SJCRH30 (cell line): ENCODE results near the gene TRPT1. TPM values are rescaled to one million over a fixed set of nuclear protein-coding genes. Genes with fewer than 3 reads are reported as not detected.
A peak's percentile ranks its signal among the peaks of the same experiment; 100 is the strongest.

Experiments used
- DNase-seq, 2 experiments: peaks; one replicate each; pipeline ENCODE4 v3.0.0-alpha.2; 2015 to 2020
- H3K27ac ChIP-seq: fragments of 250-450 bp; sonication (Bioruptor Pico); 2 replicates; pipeline ENCODE4 v1.5.1; 2020; ENCODE audit warnings: mild to moderate bottlenecking, moderate library complexity
- H3K27me3 ChIP-seq: fragments of 250-450 bp; sonication (Bioruptor Pico); 2 replicates; pipeline ENCODE4 v1.5.1; 2020; ENCODE audit warnings: mild to moderate bottlenecking, moderate library complexity
- H3K36me3 ChIP-seq: fragments of 250-450 bp; sonication (Bioruptor Pico); 2 replicates; pipeline ENCODE4 v1.5.1; 2020; ENCODE audit warnings: mild to moderate bottlenecking, moderate library complexity
- H3K4me1 ChIP-seq: fragments of 250-450 bp; sonication (Bioruptor Pico); 2 replicates; pipeline ENCODE4 v1.5.1; 2020; ENCODE audit warnings: mild to moderate bottlenecking, moderate library complexity
- H3K4me3 ChIP-seq: fragments of 250-450 bp; sonication (Bioruptor Pico); 2 replicates; pipeline ENCODE4 v1.5.1; 2020; ENCODE audit warnings: mild to moderate bottlenecking, moderate library complexity
- H3K9me3 ChIP-seq: fragments of 250-450 bp; sonication (Bioruptor Pico); replicated peaks from 2 replicates; pipeline ENCODE4 v1.5.1; 2020; ENCODE audit warnings: mild to moderate bottlenecking, moderate library complexity
- total RNA-seq: library from RNA; depleted of rRNA; stranded (reverse); fragments of >200 nt; shearing (Covaris generic); gene quantifications from 2 replicates; pipeline ENCODE4 v1.2.3, GENCODE V29; 2014

The TRPT1 gene
- total RNA-seq, 1 experiment from 2014 or later, result 24.9 TPM

DNA sequence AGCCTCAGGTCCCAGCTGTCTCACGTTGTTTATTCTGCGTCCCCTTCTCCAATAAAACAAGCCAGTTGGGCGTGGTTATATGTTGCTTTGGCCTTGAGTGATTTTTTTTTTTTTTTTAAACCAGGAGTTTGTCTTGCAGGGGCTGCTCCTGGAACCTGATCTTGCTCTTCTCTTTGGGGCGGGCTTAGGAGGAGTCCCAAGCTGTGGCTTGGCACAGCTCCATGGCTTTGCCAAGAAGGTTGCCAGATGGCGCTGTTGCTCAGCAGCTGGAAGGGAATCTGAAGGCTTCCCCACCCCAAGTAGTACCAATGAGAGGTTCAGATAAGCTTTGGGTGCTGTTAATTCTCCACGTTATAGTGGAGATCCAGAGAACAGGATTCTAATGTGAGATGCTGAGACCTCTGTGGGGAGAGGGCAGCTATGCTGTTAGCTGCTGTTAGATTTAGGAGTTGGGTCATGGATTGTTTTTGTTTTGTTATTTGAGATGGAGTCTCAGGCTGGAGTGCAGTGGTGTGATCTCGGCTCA lies 21.5 kb downstream of the TRPT1 start:
- DNase-seq, result peak; percentile 94 to 98
- 0 out of 2 replicates have a peak overlapping the region, but pooled peaks have one; percentile 17 for H3K27ac ChIP-seq

DNA sequence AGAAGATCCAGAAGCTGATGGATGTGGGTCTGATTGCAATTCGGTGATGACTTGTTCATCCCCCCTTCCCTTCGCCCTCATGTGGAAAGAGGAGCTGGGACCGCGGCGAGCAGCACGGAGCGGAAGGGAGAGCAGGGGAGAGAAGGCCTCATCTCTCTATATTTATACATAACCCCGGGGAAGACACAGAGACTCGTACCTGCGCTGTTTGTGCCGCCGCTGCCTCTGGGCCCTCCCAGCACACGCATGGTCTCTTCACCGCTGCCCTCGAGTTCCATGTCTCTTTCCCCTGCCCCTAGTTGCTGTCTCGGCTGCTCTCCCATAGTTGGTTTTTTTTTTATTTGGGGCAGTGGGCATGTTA lies 21.9 kb downstream of the TRPT1 start:
- DNase-seq, result no peak
- H3K9me3 ChIP-seq, result no peaks in the 10 kb centered on the region
- H3K36me3 ChIP-seq, result peaks cover 62% of the 10 kb centered on the region
- H3K27me3 ChIP-seq, result no peaks in the 10 kb centered on the region
- H3K27ac ChIP-seq, result no peak overlapping the region
- peaks cover 47% of the 10 kb centered on the region for H3K4me1 ChIP-seq
- H3K4me3 ChIP-seq, result no peak overlapping the region

More for the DNA sequence above, 21.5 kb downstream of the TRPT1 start:
- Histone ChIP-seq H3K4me1 (peaks cover 47% of the 10 kb centered on the region), H3K27me3 (no peaks in the 10 kb centered on the region), H3K36me3 (peaks cover 62% of the 10 kb centered on the region), H3K4me3 (no peak overlapping the region), H3K9me3 (no peaks in the 10 kb centered on the region)

GRCh38 chr11:64203421-64204079 lies 22.4 kb downstream of the TRPT1 start:
- peaks cover 66% of the 10 kb centered on the region for H3K36me3 ChIP-seq
- no peak overlapping the region for H3K27ac ChIP-seq

GRCh38 chr11:64202992-64203391 lies 23.0 kb downstream of the TRPT1 start:
- H3K27ac ChIP-seq, result no peak overlapping the region
- DNase-seq, result no peak
- H3K36me3 ChIP-seq, result peaks cover 72% of the 10 kb centered on the region
- H3K4me1 ChIP-seq, result peaks cover 40% of the 10 kb centered on the region
- H3K27me3 ChIP-seq, result no peaks in the 10 kb centered on the region
- H3K4me3 ChIP-seq, result no peak overlapping the region
- H3K9me3 ChIP-seq, result no peaks in the 10 kb centered on the region

More at GRCh38 chr11:64203421-64204079, 22.4 kb downstream of the TRPT1 start:
- no peak overlapping the region for H3K4me3 ChIP-seq
- no peaks in the 10 kb centered on the region for H3K9me3 ChIP-seq
- H3K4me1 ChIP-seq, result peaks cover 45% of the 10 kb centered on the region
- no peaks in the 10 kb centered on the region for H3K27me3 ChIP-seq
- DNase-seq, result no peak

DNA sequence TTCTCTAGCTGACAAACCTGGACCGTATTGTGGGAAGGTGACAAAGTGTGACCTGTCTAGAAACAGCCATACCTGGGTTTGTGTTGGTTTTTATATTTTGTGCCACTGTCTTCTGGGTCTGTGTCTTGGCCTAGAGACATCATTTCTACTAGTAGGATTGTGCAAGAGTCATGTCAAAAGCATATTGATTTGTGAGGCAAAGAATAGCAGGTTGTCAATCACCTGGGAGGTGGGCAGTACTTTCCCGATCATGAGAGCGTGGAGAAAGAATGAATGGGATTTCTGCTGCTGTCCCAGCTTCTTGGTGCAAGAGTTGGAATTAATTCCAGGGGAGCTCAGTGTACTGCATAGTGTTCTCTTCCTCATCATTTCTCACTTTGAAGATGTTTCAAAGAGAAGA lies 24.4 kb downstream of the TRPT1 start:
- peaks cover 27% of the 10 kb centered on the region for H3K4me1 ChIP-seq
- no peak overlapping the region for H3K27ac ChIP-seq
- H3K27me3 ChIP-seq, result no peaks in the 10 kb centered on the region
- no peak overlapping the region for H3K4me3 ChIP-seq
- DNase-seq, result no peak
- H3K36me3 ChIP-seq, result peaks cover 85% of the 10 kb centered on the region
- H3K9me3 ChIP-seq, result no peaks in the 10 kb centered on the region

DNA sequence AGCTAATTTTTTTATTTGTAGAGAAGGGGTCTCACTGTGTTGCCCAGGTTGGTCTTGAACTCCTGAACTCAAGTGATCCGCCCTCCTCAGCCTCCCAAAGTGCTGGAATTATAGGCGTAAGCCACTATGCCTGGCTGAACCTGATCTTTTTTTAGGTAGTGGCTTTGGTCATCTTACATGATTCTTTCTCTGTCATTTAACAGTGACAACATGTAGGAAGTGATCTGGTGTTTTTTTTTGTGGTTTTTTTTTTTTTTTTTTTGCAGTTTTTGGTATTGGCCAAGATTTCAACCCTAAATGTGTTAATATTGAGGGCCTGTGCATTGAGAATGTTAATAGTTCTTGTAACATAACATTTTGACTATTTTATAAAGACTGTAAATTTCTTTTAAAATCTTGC lies 27.5 kb downstream of the TRPT1 start:
- no peaks in the 10 kb centered on the region for H3K9me3 ChIP-seq
- H3K4me1 ChIP-seq, result no peaks in the 10 kb centered on the region
- H3K4me3 ChIP-seq, result no peak overlapping the region
- H3K27ac ChIP-seq, result no peak overlapping the region
- H3K27me3 ChIP-seq, result no peaks in the 10 kb centered on the region
- H3K36me3 ChIP-seq, result peaks cover 90% of the 10 kb centered on the region
- no peak for DNase-seq

DNA sequence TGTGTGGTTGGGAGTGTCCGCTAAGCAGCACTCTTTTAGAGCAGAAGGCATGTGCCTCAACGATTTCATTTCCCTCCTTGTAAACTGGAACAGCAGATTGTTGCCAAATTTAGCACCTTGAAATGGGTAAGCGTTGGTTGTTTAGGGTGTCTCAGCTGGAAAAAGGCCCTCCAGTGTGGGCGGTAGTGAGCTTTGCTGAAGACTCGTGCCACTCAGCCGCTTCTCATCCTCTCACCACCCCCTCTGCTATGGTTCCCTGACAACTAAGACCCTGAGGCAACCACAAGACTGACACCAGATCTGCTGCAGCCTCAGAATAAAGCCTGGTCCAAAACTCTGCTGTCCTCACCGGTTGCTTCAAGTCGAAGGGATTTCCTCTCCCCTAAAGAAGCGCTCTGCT lies 29.4 kb downstream of the TRPT1 start:
- no peak for DNase-seq
- H3K4me1 ChIP-seq, result no peaks in the 10 kb centered on the region
- no peak overlapping the region for H3K27ac ChIP-seq
- no peak overlapping the region for H3K4me3 ChIP-seq
- no peaks in the 10 kb centered on the region for H3K27me3 ChIP-seq
- peaks cover 87% of the 10 kb centered on the region for H3K36me3 ChIP-seq
- no peaks in the 10 kb centered on the region for H3K9me3 ChIP-seq

GRCh38 chr11:64192434-64192833 lies 33.6 kb downstream of the TRPT1 start:
- H3K27ac ChIP-seq, result no peak overlapping the region
- H3K27me3 ChIP-seq, result no peaks in the 10 kb centered on the region
- no peaks in the 10 kb centered on the region for H3K4me1 ChIP-seq
- DNase-seq, result no peak
- H3K4me3 ChIP-seq, result no peak overlapping the region
- H3K36me3 ChIP-seq, result peaks cover 68% of the 10 kb centered on the region
- H3K9me3 ChIP-seq, result no peaks in the 10 kb centered on the region

DNA sequence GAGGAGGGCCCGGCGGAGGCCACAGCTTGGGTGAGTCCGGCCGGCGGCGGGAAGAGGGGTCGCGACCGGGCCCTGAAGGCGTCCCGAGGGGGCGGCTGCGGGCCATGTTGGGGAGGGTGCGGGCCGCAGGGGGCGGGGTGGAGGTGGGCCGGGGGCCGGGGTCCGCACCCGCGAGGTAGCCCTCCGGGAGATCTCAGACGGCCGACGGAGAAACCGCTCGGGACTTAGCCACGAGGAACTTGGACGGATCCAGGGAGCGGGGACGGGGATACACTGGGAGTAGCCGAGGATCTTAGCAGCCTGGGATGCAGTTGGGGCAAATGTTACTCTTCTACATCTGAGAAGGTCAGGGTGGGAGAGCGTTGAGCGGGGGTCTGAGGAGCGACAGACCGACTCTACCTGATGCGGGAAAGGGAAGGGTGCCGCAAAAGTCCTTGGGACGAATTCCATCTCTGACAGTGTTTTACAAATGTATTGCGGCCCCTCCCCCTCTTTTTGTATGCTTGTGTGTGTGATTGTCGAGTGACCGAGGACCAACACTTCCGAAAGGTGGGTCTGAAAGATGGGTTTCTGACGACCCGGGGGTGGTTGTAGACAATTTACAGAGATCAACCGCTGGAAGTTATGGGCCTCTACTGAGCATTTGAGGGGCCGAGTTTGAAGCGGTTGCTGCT lies 39.4 kb downstream of the TRPT1 start:
- DNase-seq, result no peak
- H3K27me3 ChIP-seq, result no peaks in the 10 kb centered on the region
- H3K9me3 ChIP-seq, result no peaks in the 10 kb centered on the region
- no peak overlapping the region for H3K4me3 ChIP-seq
- peaks cover 4% of the 10 kb centered on the region; the same call in 1 of the 2 replicates for H3K4me1 ChIP-seq
- peaks cover 15% of the 10 kb centered on the region for H3K36me3 ChIP-seq
- no peak overlapping the region for H3K27ac ChIP-seq

DNA sequence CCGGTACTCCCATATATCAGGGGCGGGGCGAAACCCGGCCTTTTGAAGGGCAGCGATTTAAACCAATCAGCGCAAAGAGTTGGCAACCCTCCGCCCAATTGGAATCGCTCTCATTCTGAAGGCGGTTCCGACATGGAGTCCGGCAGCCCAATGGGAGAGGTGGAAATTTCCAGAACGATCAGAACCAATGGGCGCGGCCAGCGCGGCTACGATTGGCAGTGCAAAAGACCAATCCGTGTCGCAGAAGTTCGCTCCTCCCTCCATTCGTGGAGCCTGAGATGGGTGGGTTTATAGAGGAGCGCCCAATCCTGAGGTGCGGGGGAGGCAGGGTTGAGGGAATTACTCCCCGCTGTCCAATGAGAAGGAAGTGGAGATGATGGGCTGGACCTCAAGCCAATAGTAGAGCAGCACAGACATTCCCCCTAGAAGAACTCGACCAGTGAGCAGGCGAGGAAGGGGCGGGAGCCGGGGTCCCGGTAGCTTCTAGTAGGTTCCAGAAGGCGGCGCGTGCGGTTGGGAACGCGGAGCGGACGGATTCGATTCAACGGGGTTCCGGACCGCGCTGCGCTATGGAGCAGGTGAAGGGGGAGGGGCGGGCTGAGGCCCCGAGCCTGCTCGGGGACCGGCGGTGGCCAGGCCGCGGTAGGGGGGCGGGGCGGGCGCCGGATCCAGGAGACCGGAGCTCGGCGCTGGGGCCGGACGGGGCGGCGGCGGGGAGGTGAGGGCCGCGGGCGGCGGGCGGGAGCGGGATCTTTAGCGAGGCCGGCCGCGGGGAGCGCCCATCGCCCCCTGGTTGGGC lies 40.1 kb downstream of the TRPT1 start, which contains the start of gene STIP1:
STIP1 (plus strand) TSS at position 479 of the 799 bp plus-strand sequence; CDS start at position 570, 91 bp downstream.
- Histone ChIP-seq H3K4me3 (peak within 1 kb of the TSS; percentile 71), H3K9me3 (no peaks in the 10 kb centered on the region), H3K27ac (peak within 1 kb of the TSS; percentile 67), H3K36me3 (peaks cover 15% of the 10 kb centered on the region), H3K4me1 (peaks cover 5% of the 10 kb centered on the region), H3K27me3 (no peaks in the 10 kb centered on the region)
- DNase-seq, result peak; percentile 99

- Histone ChIP-seq H3K9me3 (no peaks in the 10 kb centered on the region), H3K4me1 (peaks cover 10% of the 10 kb centered on the region), H3K4me3 (peak overlapping the region; percentile 71), H3K36me3 (peaks cover 9% of the 10 kb centered on the region), H3K27me3 (no peaks in the 10 kb centered on the region), H3K27ac (peak overlapping the region; percentile 67)
- DNase-seq, result no peak
Observed at GRCh38 chr11:64185175-64185692, 40.8 kb downstream of the TRPT1 start.

DNA sequence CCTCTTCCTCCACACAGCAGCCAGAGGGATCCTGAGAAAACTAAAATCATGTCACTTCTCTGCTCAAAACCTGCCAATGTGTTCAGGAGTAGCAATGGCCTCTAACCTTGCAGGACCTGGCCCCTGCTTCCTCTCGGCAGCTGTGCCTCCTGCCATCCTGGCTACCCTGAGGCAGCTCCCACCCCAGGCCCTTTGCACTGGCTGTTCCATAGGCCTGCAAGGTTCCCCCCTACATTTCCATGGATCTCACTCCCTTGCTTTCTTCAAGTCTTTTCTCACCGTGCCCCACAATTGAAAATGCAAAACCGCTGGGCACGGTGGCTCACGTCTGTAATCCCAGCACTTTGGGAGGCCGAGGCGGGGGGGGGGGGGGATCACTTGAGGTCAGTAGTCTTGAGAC lies 42.1 kb downstream of the TRPT1 start:
- Histone ChIP-seq H3K4me3 (no peak overlapping the region), H3K27ac (no peak overlapping the region)

DNA sequence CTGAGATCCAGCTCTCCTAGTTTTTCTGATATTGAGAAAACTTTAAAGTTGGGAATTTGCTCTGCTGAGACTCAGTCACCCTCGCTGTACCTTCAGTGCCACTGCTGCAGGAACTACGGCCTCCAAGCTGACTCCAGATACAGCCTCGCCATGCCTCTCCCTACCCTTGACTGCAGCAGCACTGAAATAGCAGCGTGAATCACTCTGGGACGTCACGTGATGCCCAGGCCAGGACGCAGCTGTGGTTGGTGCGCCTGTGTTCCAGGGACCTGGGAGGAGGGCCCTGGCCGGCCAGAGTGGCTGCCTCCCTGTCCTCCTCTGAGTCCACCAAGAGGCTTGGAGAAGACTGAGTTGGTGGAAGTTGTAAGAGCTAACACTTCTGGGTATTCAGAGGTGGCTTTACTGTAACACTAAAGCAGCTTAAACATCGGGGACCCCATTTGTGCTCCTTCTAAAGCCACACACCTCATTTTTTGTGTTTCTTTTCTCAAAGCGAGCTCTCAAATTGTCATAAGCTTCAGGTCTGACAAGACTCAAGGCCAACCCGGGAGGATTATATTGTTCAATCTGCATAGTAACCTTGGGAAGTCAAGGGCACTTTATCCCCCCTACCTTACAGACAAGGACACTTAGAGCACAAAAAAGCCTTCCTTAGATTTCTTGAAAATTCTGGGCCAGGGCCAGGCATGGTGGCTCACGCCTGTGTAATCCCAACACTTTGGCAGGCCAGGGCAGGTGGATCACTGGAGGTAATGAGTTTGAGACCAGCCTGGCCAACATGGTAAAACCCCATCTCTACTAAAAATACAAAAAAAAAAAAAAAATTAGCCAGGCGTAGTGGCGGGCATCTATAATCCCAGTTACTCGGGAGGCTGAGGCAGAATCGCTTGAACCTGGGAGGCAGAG lies 44.2 kb downstream of the TRPT1 start:
- peak overlapping the region; percentile 9; the same call in 1 of the 2 replicates for H3K4me3 ChIP-seq
- peak; percentile 92 to 94 for DNase-seq
- H3K27me3 ChIP-seq, result no peaks in the 10 kb centered on the region
- no peaks in the 10 kb centered on the region for H3K36me3 ChIP-seq
- H3K9me3 ChIP-seq, result no peaks in the 10 kb centered on the region
- H3K4me1 ChIP-seq, result peaks cover 10% of the 10 kb centered on the region
- H3K27ac ChIP-seq, result peak overlapping the region; percentile 31; the same call in 1 of the 2 replicates

More for the DNA sequence above, 42.1 kb downstream of the TRPT1 start:
- H3K36me3 ChIP-seq, result peaks cover 7% of the 10 kb centered on the region
- H3K4me1 ChIP-seq, result peaks cover 10% of the 10 kb centered on the region
- no peaks in the 10 kb centered on the region for H3K9me3 ChIP-seq
- no peak for DNase-seq
- no peaks in the 10 kb centered on the region for H3K27me3 ChIP-seq
